Endothelial cell of umbilical vein (primary cell): ENCODE results near the gene CLDN6. TPM values are rescaled to one million over a fixed set of nuclear protein-coding genes. Genes with fewer than 3 reads are reported as not detected.

Experiments used
- BruUV-seq: library from RNA; stranded (reverse); fragments of 400-500 nt; replicated peaks from 2 replicates; lab custom pipeline; 2021; lab: Mats Ljungman, UMichigan
- CTCF ChIA-PET: fragments of 300-600, 350-600 bp; sonication (Branson Sonifier 250); formaldehyde crosslinking; loops from one replicate; lab custom pipeline; 2021; ENCODE audit warnings: antibody characterized with exemption, inconsistent platforms; lab: Charles Lee
- POLR2A ChIA-PET: fragments of 300-600, 350-600 bp; sonication (Branson Sonifier 250); formaldehyde crosslinking; loops from one replicate; lab custom pipeline; 2021; ENCODE audit warnings: antibody characterized with exemption, inconsistent platforms; lab: Charles Lee
- DNase-seq: peaks from one replicate; pipeline ENCODE4 v3.0.0-alpha.2; 2011; ENCODE audit warnings: low read depth, low spot score
- FAIRE-seq: peaks from 2 replicates; lab custom pipeline; 2011; peaks lifted over from hg19 to GRCh38; lab: Jason Lieb, UNC
- H2AFZ ChIP-seq: 2 replicates; pipeline ENCODE4 v1.6.0; 2012; ENCODE audit warnings: low read depth, low read length, control low read depth, inconsistent platforms
- H3K27ac ChIP-seq: 2 replicates; pipeline ENCODE4 v1.5.1; 2011; ENCODE audit warnings: low read depth, mild to moderate bottlenecking, control low read depth, low read length, moderate library complexity; ENCODE audit not compliant: insufficient read depth
- H3K27me3 ChIP-seq, 2 experiments: 2 replicates each; pipeline versions ENCODE4 v1.6.0 to v1.6.1; 2011; ENCODE audit warnings: low read length in 2 of 2, mixed read lengths in 1 of 2; ENCODE audit not compliant: control insufficient read depth in 2 of 2, insufficient read depth in 2 of 2
- H3K36me3 ChIP-seq, 2 experiments: 2 replicates in 1 of 2; 3 replicates in 1 of 2; pipeline ENCODE4 v1.5.1; 2011; ENCODE audit warnings: low read length in 2 of 2, mild to moderate bottlenecking in 1 of 2, moderate library complexity in 1 of 2; ENCODE audit not compliant: control insufficient read depth in 2 of 2, insufficient read depth in 2 of 2; ENCODE audit errors: extremely low read depth in 1 of 2
- H3K4me1 ChIP-seq: 3 replicates; pipeline ENCODE4 v1.5.1; 2011; ENCODE audit warnings: mild to moderate bottlenecking, low read length; ENCODE audit not compliant: control insufficient read depth, insufficient read depth; ENCODE audit errors: extremely low read depth
- H3K4me2 ChIP-seq: 2 replicates; pipeline ENCODE4 v1.6.1; 2011; ENCODE audit warnings: low read length, control low read depth, mixed read lengths; ENCODE audit not compliant: insufficient read depth
- H3K4me3 ChIP-seq, 3 experiments: fragments of 200-600 bp in 1 of 3; sonication (generic), shearing (Covaris generic) in 1 of 3; replicated peaks in 1 of 3; 2 replicates each; pipeline ENCODE4 v1.5.1; 2011 to 2016; ENCODE audit warnings: control low read depth in 3 of 3, low read length in 3 of 3, mild to moderate bottlenecking in 2 of 3, inconsistent platforms in 1 of 3, low read depth in 1 of 3, moderate library complexity in 1 of 3; ENCODE audit not compliant: insufficient read depth in 1 of 3
- H3K79me2 ChIP-seq: 2 replicates; pipeline ENCODE4 v1.6.0; 2012; ENCODE audit warnings: low read length, inconsistent platforms; ENCODE audit not compliant: control insufficient read depth, insufficient read depth
- H3K9ac ChIP-seq: replicated peaks from 2 replicates; pipeline ENCODE3; 2011; ENCODE audit warnings: low read length, control low read depth; ENCODE audit not compliant: insufficient read depth; ENCODE audit errors: extremely low read depth
- H3K9me1 ChIP-seq: replicated peaks from 3 replicates; pipeline ENCODE4 v1.6.0; 2011; ENCODE audit warnings: mild to moderate bottlenecking, low read length; ENCODE audit not compliant: control insufficient read depth, insufficient read depth; ENCODE audit errors: extremely low read depth
- H3K9me3 ChIP-seq: replicated peaks from 2 replicates; pipeline ENCODE4 v1.5.1; 2012; ENCODE audit warnings: low read length, inconsistent platforms; ENCODE audit not compliant: control insufficient read depth, insufficient read depth
- H4K20me1 ChIP-seq: replicated peaks from 2 replicates; pipeline ENCODE3; 2011; ENCODE audit warnings: mild to moderate bottlenecking, low read length; ENCODE audit not compliant: control insufficient read depth, insufficient read depth; ENCODE audit errors: extremely low read depth
- EZH2 ChIP-seq: IDR thresholded peaks from 2 replicates; pipeline ENCODE4 v1.6.1; 2012; ENCODE audit warnings: borderline replicate concordance, low read depth, mild to moderate bottlenecking, moderate library complexity, low read length, inconsistent platforms; ENCODE audit not compliant: severe bottlenecking
- FOS ChIP-seq: IDR thresholded peaks from 2 replicates; pipeline ENCODE4 v1.6.1; 2011; ENCODE audit warnings: mild to moderate bottlenecking, low read length, moderate library complexity, borderline replicate concordance; ENCODE audit not compliant: insufficient read depth
- GATA2 ChIP-seq: IDR thresholded peaks from 2 replicates; pipeline ENCODE4 v1.7.0; 2011; ENCODE audit warnings: low read depth, mild to moderate bottlenecking, moderate library complexity, mixed read lengths, low read length; ENCODE audit not compliant: insufficient read length, insufficient read depth
- JUN ChIP-seq: IDR thresholded peaks from 2 replicates; pipeline ENCODE4 v1.6.1; 2011; ENCODE audit warnings: borderline replicate concordance, low read depth; ENCODE audit not compliant: insufficient read length, insufficient read depth
- MYC ChIP-seq: IDR thresholded peaks from one replicate; pipeline ENCODE4 v1.6.1; 2011; ENCODE audit warnings: mild to moderate bottlenecking, low read depth, low read length
- POLR2A ChIP-seq: IDR thresholded peaks from 2 replicates; pipeline ENCODE4 v1.6.1; 2012; ENCODE audit warnings: low read depth, mild to moderate bottlenecking, control low read depth, low read length
- POLR2AphosphoS5 ChIP-seq: IDR thresholded peaks from 2 replicates; pipeline ENCODE4 v1.6.1; 2012; ENCODE audit warnings: low read depth, mild to moderate bottlenecking, control low read depth, low read length, moderate library complexity; ENCODE audit not compliant: insufficient read depth
- dilution Hi-C: fragments of 300-500 bp; cut with MboI; formaldehyde crosslinking; loops from one replicate; pipeline ENCODE4 v1.15.0; 2019; ENCODE audit warnings: low sequenced_read_pairs; ENCODE audit not compliant: extremely low pct_ligation_motif_present
- intact Hi-C: fragments of 100-400 bp; cut with micrococcal nuclease; formaldehyde crosslinking; loops from one replicate; pipeline ENCODE4 v1.10.0; 2022
- polyA plus RNA-seq, 4 experiments: library from polyadenylated mRNA; depleted of rRNA in 3 of 4; stranded (reverse) in 3 of 4; unstranded in 1 of 4; fragments of >200 nt; gene quantifications; 2 replicates each; pipeline versions ENCODE4 v1.2.1 to v1.2.3, GENCODE V29; 2011 to 2012; ENCODE audit warnings: missing spikeins in 1 of 4
- total RNA-seq: library from RNA; stranded (reverse); gene quantifications from 2 replicates; pipeline ENCODE4 v1.2.3, GENCODE V29; 2021
- TF ChIP-seq, protein P1 (sequence below), 2 donors: IDR thresholded peaks; 1 replicate in 1 of 2; 2 replicates in 1 of 2; pipeline ENCODE4 v1.5.1; 2011; ENCODE audit warnings: low read length in 2 of 2, mild to moderate bottlenecking in 2 of 2, moderate library complexity in 2 of 2, control low read depth in 1 of 2, inconsistent platforms in 1 of 2, low read depth in 1 of 2; ENCODE audit not compliant: insufficient read depth in 1 of 2; ENCODE audit errors: extremely low read depth in 1 of 2
- TF ChIP-seq, protein P2 (sequence below): IDR thresholded peaks from 2 replicates; pipeline ENCODE4 v1.6.1; 2011; ENCODE audit not compliant: insufficient read depth, insufficient read length

Gene CLDN6
- total and polyA plus RNA-seq, 2 donors (not counting 3 experiments of a cell fraction or from before 2014, with no cell fraction given), result 0.28 TPM; not detected in 1

DNA sequence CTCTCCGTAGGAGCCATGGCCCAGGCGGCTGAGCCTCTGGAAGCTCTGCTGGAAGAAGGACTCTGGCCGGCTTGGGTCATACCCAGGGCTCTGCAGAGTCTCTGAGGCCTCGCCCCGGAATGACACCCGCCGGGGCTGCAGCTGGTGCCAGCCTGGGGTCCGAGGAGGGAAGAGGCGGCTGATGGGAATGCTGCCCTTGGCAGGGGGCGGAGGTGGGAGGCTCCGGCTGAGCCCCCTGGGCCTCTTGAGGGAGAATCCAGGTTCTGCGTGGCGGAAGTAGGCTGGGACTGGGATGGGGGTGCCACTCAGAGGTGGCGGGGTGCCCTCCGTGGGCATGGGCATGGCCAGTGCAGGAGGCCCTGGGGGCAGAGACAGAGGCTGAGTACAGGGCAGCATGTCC lies 41.3 kb downstream of the CLDN6 start:
- dilution Hi-C loops, result no loop called here
- no peak overlapping the region for H2AFZ ChIP-seq
- no peaks in the 10 kb centered on the region for H3K27me3 ChIP-seq
- H3K4me2 ChIP-seq, result no peak overlapping the region
- H4K20me1 ChIP-seq, result no peaks in the 10 kb centered on the region
- TF ChIP-seq, protein P1, sequence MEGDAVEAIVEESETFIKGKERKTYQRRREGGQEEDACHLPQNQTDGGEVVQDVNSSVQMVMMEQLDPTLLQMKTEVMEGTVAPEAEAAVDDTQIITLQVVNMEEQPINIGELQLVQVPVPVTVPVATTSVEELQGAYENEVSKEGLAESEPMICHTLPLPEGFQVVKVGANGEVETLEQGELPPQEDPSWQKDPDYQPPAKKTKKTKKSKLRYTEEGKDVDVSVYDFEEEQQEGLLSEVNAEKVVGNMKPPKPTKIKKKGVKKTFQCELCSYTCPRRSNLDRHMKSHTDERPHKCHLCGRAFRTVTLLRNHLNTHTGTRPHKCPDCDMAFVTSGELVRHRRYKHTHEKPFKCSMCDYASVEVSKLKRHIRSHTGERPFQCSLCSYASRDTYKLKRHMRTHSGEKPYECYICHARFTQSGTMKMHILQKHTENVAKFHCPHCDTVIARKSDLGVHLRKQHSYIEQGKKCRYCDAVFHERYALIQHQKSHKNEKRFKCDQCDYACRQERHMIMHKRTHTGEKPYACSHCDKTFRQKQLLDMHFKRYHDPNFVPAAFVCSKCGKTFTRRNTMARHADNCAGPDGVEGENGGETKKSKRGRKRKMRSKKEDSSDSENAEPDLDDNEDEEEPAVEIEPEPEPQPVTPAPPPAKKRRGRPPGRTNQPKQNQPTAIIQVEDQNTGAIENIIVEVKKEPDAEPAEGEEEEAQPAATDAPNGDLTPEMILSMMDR (IDR thresholded peaks at IDR 0.05; ENCODE audit: extremely low read depth in 1 of 2, insufficient read depth in 1 of 2, low read depth in 1 of 2, low read length in 2 of 2), result no peak
- TF ChIP-seq EZH2 (no peak), JUN (no peak), GATA2 (no peak), POLR2A (no peak), MYC (no peak), POLR2AphosphoS5 (no peak), FOS (no peak)
- TF ChIP-seq, protein P2, sequence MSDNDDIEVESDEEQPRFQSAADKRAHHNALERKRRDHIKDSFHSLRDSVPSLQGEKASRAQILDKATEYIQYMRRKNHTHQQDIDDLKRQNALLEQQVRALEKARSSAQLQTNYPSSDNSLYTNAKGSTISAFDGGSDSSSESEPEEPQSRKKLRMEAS, result no peak
- BruUV-seq, result no TSS peak
- no peaks in the 10 kb centered on the region for H3K9me1 ChIP-seq
- H3K79me2 ChIP-seq, result peaks cover 5% of the 10 kb centered on the region
- no peak overlapping the region for H3K4me3 ChIP-seq
- peaks cover 10% of the 10 kb centered on the region for H3K4me1 ChIP-seq
- H3K36me3 ChIP-seq, result peaks cover 0 to 2% of the 10 kb centered on the region in 2 experiments
- no peak overlapping the region for H3K27ac ChIP-seq
- ChIA-PET CTCF (no interaction called here), POLR2A (no interaction called here)
- no peak for FAIRE-seq
- intact Hi-C loops, result no loop called here
- no peak overlapping the region for H3K9ac ChIP-seq
- H3K9me3 ChIP-seq, result no peaks in the 10 kb centered on the region
- no peak for DNase-seq
